Esophagus squamous epithelium (tissue), 5 donors: ENCODE data around the gene ANKRD16. TPM values are rescaled to one million over a fixed set of nuclear protein-coding genes. Genes with fewer than 3 reads are reported as not detected.

Experiments used
- DNase-seq: peaks from one replicate; lab custom pipeline; 2025; lab: John Stamatoyannopoulos, UW
- H3K27ac ChIP-seq, 4 donors: fragments of 200-600 bp; sonication (generic); one replicate each; pipeline ENCODE4 v1.5.1; 2016 to 2019; ENCODE audit warnings: mild to moderate bottlenecking in 1 of 4
- H3K27me3 ChIP-seq, 4 donors: fragments of 200-600 bp; sonication (generic); 1 replicate in 3 of 4; 2 replicates in 1 of 4; pipeline versions ENCODE4 v1.5.1 to v1.6.0; 2017 to 2021; ENCODE audit warnings: antibody characterized with exemption in 1 of 4
- H3K36me3 ChIP-seq, 3 donors: fragments of 200-600 bp; sonication (generic); one replicate each; pipeline ENCODE4 v1.5.1; 2016 to 2019
- H3K4me1 ChIP-seq, 3 donors: fragments of 200-600 bp; sonication (generic); one replicate each; pipeline ENCODE4 v1.5.1; 2017 to 2019
- H3K4me3 ChIP-seq, 4 donors: fragments of 200-600 bp; sonication (generic); 1 replicate in 3 of 4; 2 replicates in 1 of 4; pipeline ENCODE4 v1.5.1; 2016 to 2019; ENCODE audit warnings: mild to moderate bottlenecking in 2 of 4, moderate library complexity in 1 of 4
- H3K9me3 ChIP-seq, 3 donors: fragments of 200-600 bp; sonication (generic); one replicate each; pipeline ENCODE4 v1.5.1; 2016 to 2019
- POLR2A ChIP-seq, 4 donors: fragments of 450-650 bp; IDR thresholded peaks; one replicate each; pipeline ENCODE4 v1.6.1; 2017; ENCODE audit warnings: antibody characterized with exemption in 4 of 4, mild to moderate bottlenecking in 4 of 4, moderate library complexity in 3 of 4
- WGBS, 2 donors: methylation state at CpG; one replicate each; pipeline ENCODE4 v1.1.5; 2018; 5-methylcytosine and 5-hydroxymethylcytosine counted together
- intact Hi-C: fragments of 100-400 bp; cut with DNase I; formaldehyde crosslinking; loops from one replicate; pipeline ENCODE4 v1.15.0; 2022
- total RNA-seq, 4 donors: library from RNA; depleted of rRNA; stranded (reverse); fragments of >200 nt; gene quantifications; one replicate each; pipeline ENCODE4 v1.1.0, GENCODE V29; 2016
- TF ChIP-seq, protein P1 (sequence below), 6 experiments: fragments of 450-650 bp in 4 of 6; fragments of 200-600 bp in 2 of 6; sonication (generic) in 2 of 6; IDR thresholded peaks; one replicate each; pipeline ENCODE4 v1.5.1; 2016 to 2019; ENCODE audit warnings: antibody characterized with exemption in 6 of 6, mild to moderate bottlenecking in 4 of 6, moderate library complexity in 4 of 6
- donor health status: DM: yes; HTN: yes; CAD: no.

Gene ANKRD16
- total RNA-seq, result 10 to 100 TPM in 1 of 4 donors, 1 to 10 TPM in 3; 2.8 to 10.9 (median 5.1) TPM

DNA sequence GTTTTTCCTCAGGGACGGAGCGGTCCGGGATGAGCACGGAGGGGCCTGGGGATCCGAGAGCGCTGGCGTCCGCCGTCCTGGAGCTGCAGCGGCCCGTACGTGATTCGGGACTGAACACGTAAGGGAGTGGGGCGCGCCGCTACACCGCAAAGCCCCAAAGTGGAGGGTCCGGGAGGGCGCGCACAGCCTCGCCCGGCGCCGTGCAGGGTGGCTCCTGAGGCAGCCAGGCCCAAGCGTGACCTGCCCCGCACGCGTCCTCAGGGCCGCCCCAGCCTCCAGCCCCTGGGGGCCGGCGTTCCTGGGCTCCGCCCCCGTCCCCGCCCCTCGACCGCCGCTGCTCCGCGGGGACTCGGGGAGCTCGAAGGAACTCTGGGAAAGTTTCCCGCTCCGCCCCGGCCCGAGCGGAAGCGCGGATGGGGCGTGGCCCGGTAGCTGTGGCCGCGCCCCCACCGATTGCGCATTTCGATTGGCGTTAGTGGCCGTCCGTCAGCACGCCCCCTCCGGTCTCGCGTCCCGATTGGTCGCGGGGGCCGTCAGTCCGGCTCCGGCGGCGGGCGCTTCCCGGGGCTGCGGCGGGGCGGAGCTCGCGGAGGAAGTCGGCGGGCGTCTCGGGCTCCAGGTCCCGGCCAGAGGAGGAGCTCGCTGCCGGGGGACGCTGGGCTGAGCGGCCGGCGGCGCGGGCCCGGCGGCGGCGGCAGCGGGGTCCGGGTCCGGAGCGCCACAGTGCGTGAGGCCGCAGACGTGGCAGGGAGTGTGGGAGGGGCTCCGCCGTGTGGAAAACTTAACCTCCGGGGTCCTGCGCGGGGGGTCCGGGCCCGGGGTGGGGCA, at the start of gene ANKRD16, which contains the start of gene FBH1:
Gene ANKRD16, minus strand, starts transcription at position 270 of the 828 bp plus-strand sequence. CDS start 539 bp downstream, outside the sequence.
Gene FBH1, plus strand, starts transcription at position 620 of the 828 bp plus-strand sequence. Its CDS starts 103 bp downstream, at position 723.
- TF ChIP-seq, protein P1, sequence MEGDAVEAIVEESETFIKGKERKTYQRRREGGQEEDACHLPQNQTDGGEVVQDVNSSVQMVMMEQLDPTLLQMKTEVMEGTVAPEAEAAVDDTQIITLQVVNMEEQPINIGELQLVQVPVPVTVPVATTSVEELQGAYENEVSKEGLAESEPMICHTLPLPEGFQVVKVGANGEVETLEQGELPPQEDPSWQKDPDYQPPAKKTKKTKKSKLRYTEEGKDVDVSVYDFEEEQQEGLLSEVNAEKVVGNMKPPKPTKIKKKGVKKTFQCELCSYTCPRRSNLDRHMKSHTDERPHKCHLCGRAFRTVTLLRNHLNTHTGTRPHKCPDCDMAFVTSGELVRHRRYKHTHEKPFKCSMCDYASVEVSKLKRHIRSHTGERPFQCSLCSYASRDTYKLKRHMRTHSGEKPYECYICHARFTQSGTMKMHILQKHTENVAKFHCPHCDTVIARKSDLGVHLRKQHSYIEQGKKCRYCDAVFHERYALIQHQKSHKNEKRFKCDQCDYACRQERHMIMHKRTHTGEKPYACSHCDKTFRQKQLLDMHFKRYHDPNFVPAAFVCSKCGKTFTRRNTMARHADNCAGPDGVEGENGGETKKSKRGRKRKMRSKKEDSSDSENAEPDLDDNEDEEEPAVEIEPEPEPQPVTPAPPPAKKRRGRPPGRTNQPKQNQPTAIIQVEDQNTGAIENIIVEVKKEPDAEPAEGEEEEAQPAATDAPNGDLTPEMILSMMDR (IDR thresholded peaks at IDR 0.05), result peak in 1 of 6 experiments; percentile 15
- TF ChIP-seq POLR2A (IDR thresholded peaks at IDR 0.05), result peak in 2 of 4 donors; percentile 67 to 73
- intact Hi-C loops, result no loop called here
- H3K36me3 ChIP-seq, result peaks cover 0 to 45% (median 0%) of the 10 kb centered on the region in 3 donors
- DNase-seq, result peak; percentile 78
- H3K4me3 ChIP-seq, result peak within 1 kb of the TSS; percentile 59 to 92 (median 84)
- H3K27ac ChIP-seq, result peak within 1 kb of the TSS; percentile 86 to 96 (median 95)
- H3K27me3 ChIP-seq, result no peaks in the 10 kb centered on the region
- H3K4me1 ChIP-seq, result peaks cover 15 to 45% (median 24%) of the 10 kb centered on the region in 3 donors
- 5% methylated on average over 4 of the region's 109 CpGs; no CpG with 5 or more reads in 1 of the 2 donors for WGBS, 2 donors
- H3K9me3 ChIP-seq, result no peaks in the 10 kb centered on the region

DNA sequence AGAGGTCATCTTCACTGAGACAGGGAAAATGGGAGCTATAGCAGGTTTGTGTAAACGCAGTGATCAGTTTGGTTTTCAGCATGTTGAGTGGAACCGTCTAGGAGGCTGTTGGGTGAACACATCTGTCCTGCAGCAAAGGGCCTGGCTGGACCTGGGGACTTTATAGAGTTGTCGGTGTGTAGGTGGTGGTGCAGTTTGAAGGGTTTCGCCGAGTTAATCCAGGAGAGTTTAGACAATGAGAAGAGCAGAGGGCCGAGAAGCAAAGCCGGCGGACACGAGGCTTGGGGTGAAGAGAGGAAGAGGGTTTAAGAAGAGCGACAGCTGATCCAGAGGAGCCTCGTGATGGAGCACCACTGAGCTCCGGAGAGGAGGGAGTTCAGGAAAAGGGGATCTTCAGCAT, 48.6 kb upstream of the ANKRD16 start:
- WGBS, 2 donors, result 88 to 89% methylated on average over 11 to 12 of the region's 12 CpGs

DNA sequence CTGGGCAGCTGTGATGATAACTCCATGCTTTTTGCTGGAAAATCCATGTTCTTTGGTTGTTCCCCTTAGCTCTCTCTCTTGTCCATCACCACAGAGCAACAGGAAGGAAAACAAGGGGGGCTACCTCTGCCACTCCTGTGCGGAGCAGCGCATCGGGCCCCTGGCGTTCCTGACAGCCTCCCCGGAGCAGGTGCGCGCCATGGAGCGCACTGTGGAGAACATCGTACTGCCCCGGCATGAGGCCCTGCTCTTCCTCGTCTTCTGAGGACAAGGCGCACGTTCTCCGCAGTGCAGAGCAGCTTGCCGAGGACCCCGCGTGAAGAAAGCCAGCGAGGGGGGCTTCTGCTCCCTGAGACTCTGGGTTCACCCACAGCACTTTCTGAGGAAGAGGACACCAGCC, 47.3 kb upstream of the ANKRD16 start:
- H3K9me3 ChIP-seq, result no peaks in the 10 kb centered on the region
- no peak for TF ChIP-seq POLR2A (IDR thresholded peaks at IDR 0.05)
- TF ChIP-seq, protein P1 (IDR thresholded peaks at IDR 0.05), result no peak
- H3K4me3 ChIP-seq, result no peak overlapping the region
- 100% methylated on average over 2 to 8 of the region's 18 CpGs for WGBS, 2 donors
- DNase-seq, result no peak
- H3K4me1 ChIP-seq, result peaks cover 3 to 8% (median 6%) of the 10 kb centered on the region in 3 donors
- H3K36me3 ChIP-seq, result peaks cover 22 to 73% (median 25%) of the 10 kb centered on the region in 3 donors
- no peak overlapping the region for H3K27ac ChIP-seq
- intact Hi-C loops, result no loop called here
- no peaks in the 10 kb centered on the region for H3K27me3 ChIP-seq

More for the DNA sequence above, 48.6 kb upstream of the ANKRD16 start:
- intact Hi-C loops, result no loop called here
- Histone ChIP-seq H3K36me3 (peaks cover 22 to 60% (median 25%) of the 10 kb centered on the region in 3 donors), H3K4me3 (no peak overlapping the region), H3K4me1 (peaks cover 6 to 18% (median 13%) of the 10 kb centered on the region in 3 donors), H3K27me3 (no peaks in the 10 kb centered on the region), H3K27ac (no peak overlapping the region), H3K9me3 (no peaks in the 10 kb centered on the region)
- no peak for DNase-seq
- TF ChIP-seq, protein P1 (IDR thresholded peaks at IDR 0.05), result no peak
- no peak for TF ChIP-seq POLR2A (IDR thresholded peaks at IDR 0.05)

DNA sequence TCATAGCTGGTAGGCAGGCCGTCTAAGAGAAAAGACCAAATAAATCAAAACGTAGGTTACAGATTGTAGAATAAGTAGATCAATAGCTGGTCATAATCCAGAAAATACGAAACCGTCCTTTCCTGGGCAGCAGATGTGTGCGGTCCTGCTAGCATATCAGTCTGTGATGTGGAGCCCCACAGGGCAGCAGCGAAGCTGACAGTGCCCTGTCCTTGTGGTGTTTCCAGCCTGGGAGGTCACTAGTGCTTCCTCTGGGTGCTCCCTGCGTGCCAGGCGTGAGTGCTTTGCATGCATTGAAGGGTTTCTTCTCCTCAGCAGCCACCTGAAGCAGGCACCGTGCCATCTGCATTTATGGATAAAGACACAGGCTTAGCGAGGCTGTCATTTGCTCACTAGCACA, 45.9 kb upstream of the ANKRD16 start:
- Histone ChIP-seq H3K4me1 (no peaks in the 10 kb centered on the region), H3K27ac (no peak overlapping the region), H3K4me3 (no peak overlapping the region), H3K27me3 (no peaks in the 10 kb centered on the region), H3K36me3 (peaks cover 22 to 87% (median 25%) of the 10 kb centered on the region in 3 donors), H3K9me3 (no peaks in the 10 kb centered on the region)
- TF ChIP-seq, protein P1 (IDR thresholded peaks at IDR 0.05), result no peak
- TF ChIP-seq POLR2A (IDR thresholded peaks at IDR 0.05), result no peak
- DNase-seq, result no peak
- intact Hi-C loops, result no loop called here
- 85 to 86% methylated on average over 8 to 9 of the region's 10 CpGs for WGBS, 2 donors
